Measurements from ENCODE around the gene IZUMO4. TPM values are rescaled to one million over a fixed set of nuclear protein-coding genes. Genes with fewer than 3 reads are reported as not detected.

Gene IZUMO4
- polyA plus RNA-seq, 2 donors: 6.4 to 16.0 TPM

DNA sequence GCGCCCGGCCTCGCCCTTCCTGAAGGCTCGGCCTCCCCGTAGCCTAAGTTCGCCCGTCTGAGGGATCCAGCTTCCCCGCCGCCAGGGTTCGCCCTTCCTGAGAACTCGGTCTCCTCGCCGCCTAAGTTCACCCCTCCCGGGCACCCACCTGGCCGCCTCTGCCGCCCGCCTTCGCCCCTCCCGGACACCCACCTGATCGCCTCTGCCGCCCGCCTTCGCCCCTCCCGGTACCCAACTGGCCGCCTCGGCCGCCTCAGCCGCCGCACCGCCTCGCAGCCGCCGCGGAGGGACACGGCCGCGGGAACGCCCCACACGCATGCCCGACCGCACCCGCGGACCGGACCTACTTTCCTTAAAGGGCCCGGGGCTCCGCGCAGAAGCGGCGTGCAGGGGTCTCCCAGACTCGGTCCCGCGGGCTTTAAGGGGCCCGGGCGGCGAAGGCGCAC, 658 bp upstream of the IZUMO4 start, which contains the start of gene MOB3A:
Gene MOB3A, minus strand, starts transcription at position 293 of the 446 bp plus-strand sequence. CDS start 17,766 bp downstream, outside the sequence.
- H3K4me1 ChIP-seq (ENCODE audit: control insufficient read depth in 2 of 2, insufficient read depth in 2 of 2, low read length in 1 of 2): peaks cover 4 to 14% of the 10 kb centered on the region in 2 donors
- WGBS, 2 donors: 1% methylated on average over 55 to 56 of the region's 56 CpGs

DNA sequence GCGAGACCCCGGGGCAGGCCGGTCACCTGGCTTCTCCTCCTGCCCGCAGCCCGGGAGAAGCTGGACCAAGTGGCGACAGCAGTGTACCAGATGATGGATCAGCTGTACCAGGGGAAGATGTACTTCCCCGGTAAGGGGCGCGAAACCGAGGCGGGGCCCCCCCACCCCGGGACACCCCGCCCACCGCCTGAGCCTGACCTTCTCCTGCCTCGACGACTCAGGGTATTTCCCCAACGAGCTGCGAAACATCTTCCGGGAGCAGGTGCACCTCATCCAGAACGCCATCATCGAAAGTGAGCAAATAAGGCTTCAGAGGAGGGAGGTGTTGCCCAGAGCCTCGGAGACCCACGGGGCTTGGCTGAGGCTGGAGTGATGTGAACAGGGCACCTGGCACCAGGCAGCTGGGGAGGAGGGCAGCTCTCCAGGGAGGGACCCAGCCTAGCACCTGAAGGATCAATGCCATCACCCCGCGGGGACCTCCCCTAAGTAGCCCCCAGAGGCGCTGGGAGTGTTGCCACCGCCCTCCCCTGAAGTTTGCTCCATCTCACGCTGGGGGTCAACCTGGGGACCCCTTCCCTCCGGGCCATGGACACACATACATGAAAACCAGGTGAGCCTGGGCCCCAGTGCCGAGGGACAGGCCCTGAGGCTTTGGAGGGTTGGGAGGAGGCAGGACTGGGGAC, 629 bp downstream of the IZUMO4 start:
- Histone ChIP-seq H3K27me3 (ENCODE audit: control insufficient read depth in 1 of 2, insufficient read depth in 2 of 2, low read length in 2 of 2) (no peaks in the 10 kb centered on the region), H3K27ac (ENCODE audit: low read depth in 2 of 2, low read length in 1 of 2) (peak overlapping the region; percentile 83 to 84), H3K36me3 (ENCODE audit: control insufficient read depth in 2 of 2, insufficient read depth in 2 of 2, low read length in 1 of 2) (peaks cover 20 to 25% of the 10 kb centered on the region in 2 donors), H3K4me3 (ENCODE audit: low read depth in 1 of 2, low read length in 2 of 2) (peak overlapping the region; percentile 22 to 44), H3K4me1 (ENCODE audit: control insufficient read depth in 2 of 2, insufficient read depth in 2 of 2, low read length in 1 of 2) (peaks cover 4 to 14% of the 10 kb centered on the region in 2 donors), H3K9me3 (ENCODE audit: control insufficient read depth in 2 of 2, insufficient read depth in 1 of 2, low read depth in 1 of 2, low read length in 1 of 2) (no peaks in the 10 kb centered on the region)
- 13 to 19% methylated on average over 30 of the region's 30 CpGs for WGBS, 2 donors

More for the DNA sequence above, 658 bp upstream of the IZUMO4 start, which contains the start of gene MOB3A:
- Histone ChIP-seq H3K27ac (ENCODE audit: low read depth in 2 of 2, low read length in 1 of 2) (peak within 1 kb of the TSS; percentile 95 to 99), H3K4me3 (ENCODE audit: low read depth in 1 of 2, low read length in 2 of 2) (peak within 1 kb of the TSS; percentile 49 to 85), H3K36me3 (ENCODE audit: control insufficient read depth in 2 of 2, insufficient read depth in 2 of 2, low read length in 1 of 2) (peaks cover 12 to 14% of the 10 kb centered on the region in 2 donors), H3K9me3 (ENCODE audit: control insufficient read depth in 2 of 2, insufficient read depth in 1 of 2, low read depth in 1 of 2, low read length in 1 of 2) (no peaks in the 10 kb centered on the region), H3K27me3 (ENCODE audit: control insufficient read depth in 1 of 2, insufficient read depth in 2 of 2, low read length in 2 of 2) (no peaks in the 10 kb centered on the region)

DNA sequence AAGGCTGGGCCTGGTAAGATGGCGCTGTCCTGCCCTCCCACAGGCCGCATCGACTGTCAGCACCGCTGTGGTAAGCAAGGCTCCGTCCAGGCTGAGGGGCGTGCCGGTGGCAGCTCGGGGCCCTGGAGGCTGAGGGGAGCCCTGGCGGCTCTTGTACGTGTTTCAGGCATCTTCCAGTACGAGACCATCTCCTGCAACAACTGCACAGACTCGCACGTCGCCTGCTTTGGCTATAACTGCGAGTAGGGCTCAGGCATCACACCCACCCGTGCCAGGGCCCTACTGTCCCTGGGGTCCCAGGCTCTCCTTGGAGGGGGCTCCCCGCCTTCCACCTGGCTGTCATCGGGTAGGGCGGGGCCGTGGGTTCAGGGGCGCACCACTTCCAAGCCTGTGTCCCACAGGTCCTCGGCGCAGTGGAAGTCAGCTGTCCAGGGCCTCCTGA, 1.2 kb downstream of the IZUMO4 start:
- Histone ChIP-seq H3K27ac (ENCODE audit: low read depth in 2 of 2, low read length in 1 of 2) (peak overlapping the region in 1 of 2 donors; percentile 83), H3K9me3 (ENCODE audit: control insufficient read depth in 2 of 2, insufficient read depth in 1 of 2, low read depth in 1 of 2, low read length in 1 of 2) (no peaks in the 10 kb centered on the region), H3K36me3 (ENCODE audit: control insufficient read depth in 2 of 2, insufficient read depth in 2 of 2, low read length in 1 of 2) (peaks cover 20 to 25% of the 10 kb centered on the region in 2 donors), H3K4me1 (ENCODE audit: control insufficient read depth in 2 of 2, insufficient read depth in 2 of 2, low read length in 1 of 2) (peaks cover 4 to 14% of the 10 kb centered on the region in 2 donors), H3K27me3 (ENCODE audit: control insufficient read depth in 1 of 2, insufficient read depth in 2 of 2, low read length in 2 of 2) (no peaks in the 10 kb centered on the region), H3K4me3 (ENCODE audit: low read depth in 1 of 2, low read length in 2 of 2) (peak overlapping the region in 1 of 2 donors; percentile 1)
- WGBS, 2 donors: 71 to 79% methylated on average over 21 to 23 of the region's 23 CpGs

DNA sequence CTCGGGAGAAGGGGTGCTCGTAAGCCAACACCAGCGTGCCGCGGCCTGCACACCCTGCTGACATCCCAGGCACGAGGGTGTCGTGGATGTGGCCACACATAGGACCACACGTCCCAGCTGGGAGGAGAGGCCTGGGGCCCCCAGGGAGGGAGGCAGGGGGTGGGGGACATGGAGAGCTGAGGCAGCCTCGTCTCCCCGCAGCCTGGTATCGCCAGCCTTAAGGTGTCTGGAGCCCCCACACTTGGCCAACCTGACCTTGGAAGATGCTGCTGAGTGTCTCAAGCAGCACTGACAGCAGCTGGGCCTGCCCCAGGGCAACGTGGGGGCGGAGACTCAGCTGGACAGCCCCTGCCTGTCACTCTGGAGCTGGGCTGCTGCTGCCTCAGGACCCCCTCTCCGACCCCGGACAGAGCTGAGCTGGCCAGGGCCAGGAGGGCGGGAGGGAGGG, 2.4 kb downstream of the IZUMO4 start:
- Histone ChIP-seq H3K27me3 (ENCODE audit: control insufficient read depth in 1 of 2, insufficient read depth in 2 of 2, low read length in 2 of 2) (no peaks in the 10 kb centered on the region), H3K27ac (ENCODE audit: low read depth in 2 of 2, low read length in 1 of 2) (no peak overlapping the region), H3K4me3 (ENCODE audit: low read depth in 1 of 2, low read length in 2 of 2) (no peak overlapping the region), H3K36me3 (ENCODE audit: control insufficient read depth in 2 of 2, insufficient read depth in 2 of 2, low read length in 1 of 2) (peaks cover 23 to 30% of the 10 kb centered on the region in 2 donors), H3K9me3 (ENCODE audit: control insufficient read depth in 2 of 2, insufficient read depth in 1 of 2, low read depth in 1 of 2, low read length in 1 of 2) (no peaks in the 10 kb centered on the region), H3K4me1 (ENCODE audit: control insufficient read depth in 2 of 2, insufficient read depth in 2 of 2, low read length in 1 of 2) (peaks cover 4 to 14% of the 10 kb centered on the region in 2 donors)
- WGBS, 2 donors: 73 to 74% methylated on average over 16 of the region's 16 CpGs

DNA sequence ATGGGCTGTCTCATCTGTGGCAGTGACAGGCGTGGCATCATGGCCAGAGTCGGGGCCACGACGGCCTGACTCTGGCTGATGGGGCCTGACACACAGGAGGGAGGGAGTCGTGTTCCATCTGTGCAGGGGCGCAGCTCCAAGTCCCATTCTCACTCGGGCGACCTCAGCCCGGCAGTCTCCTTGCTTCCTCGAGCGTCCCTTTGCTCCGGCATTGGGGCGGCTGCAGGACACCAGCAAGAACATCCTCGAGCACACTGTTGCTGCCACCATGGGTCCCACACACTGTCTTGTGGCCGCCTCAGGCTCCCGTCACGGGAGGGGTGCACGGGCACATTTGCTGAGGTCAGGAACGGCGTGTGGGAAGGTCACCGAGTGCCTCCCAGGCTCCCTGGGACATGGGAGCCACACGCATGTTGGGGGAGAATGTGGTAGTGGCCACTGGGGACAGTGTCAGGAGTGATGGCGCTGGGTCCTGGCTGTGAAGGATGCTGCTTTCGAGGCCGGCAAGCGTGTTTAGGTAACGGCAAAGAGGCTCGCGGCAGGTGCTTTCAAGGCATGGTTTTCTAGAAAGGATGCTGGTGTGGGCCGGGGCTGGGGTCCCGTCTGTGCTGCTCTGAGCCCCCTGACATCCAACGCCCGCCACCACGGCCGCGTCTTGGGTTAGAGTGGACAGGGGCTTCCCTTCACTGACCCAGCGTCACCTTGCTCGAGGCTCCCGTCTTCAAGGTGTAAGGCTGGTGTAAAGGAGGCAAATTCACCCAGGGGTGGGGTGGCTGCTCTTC, 3.4 kb downstream of the IZUMO4 start:
- H3K27me3 ChIP-seq (ENCODE audit: control insufficient read depth in 1 of 2, insufficient read depth in 2 of 2, low read length in 2 of 2): no peaks in the 10 kb centered on the region
- H3K27ac ChIP-seq (ENCODE audit: low read depth in 2 of 2, low read length in 1 of 2): no peak overlapping the region
- 90 to 92% methylated on average over 39 of the region's 39 CpGs for WGBS, 2 donors
- peaks cover 23 to 37% of the 10 kb centered on the region in 2 donors for H3K36me3 ChIP-seq (ENCODE audit: control insufficient read depth in 2 of 2, insufficient read depth in 2 of 2, low read length in 1 of 2)
- no peak overlapping the region for H3K4me3 ChIP-seq (ENCODE audit: low read depth in 1 of 2, low read length in 2 of 2)
- H3K4me1 ChIP-seq (ENCODE audit: control insufficient read depth in 2 of 2, insufficient read depth in 2 of 2, low read length in 1 of 2): peaks cover 3 to 13% of the 10 kb centered on the region in 2 donors
- no peaks in the 10 kb centered on the region for H3K9me3 ChIP-seq (ENCODE audit: control insufficient read depth in 2 of 2, insufficient read depth in 1 of 2, low read depth in 1 of 2, low read length in 1 of 2)

DNA sequence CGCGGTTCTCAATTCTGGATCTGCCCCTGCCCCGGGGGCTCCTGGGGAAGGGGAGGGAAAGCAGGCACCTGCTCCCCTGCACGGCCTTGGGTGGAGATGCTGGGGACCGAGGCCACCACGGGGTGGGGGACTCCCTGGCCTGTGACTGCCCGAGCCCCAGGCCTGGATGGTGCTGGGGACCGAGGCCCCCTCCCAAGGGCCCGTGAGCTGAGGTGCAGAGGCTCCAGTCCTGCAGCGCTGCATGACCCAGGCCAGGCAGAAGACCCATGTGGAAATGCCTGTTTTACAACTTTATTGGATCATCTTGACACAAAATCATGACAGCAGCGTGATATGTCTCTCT, 4.0 kb downstream of the IZUMO4 start:
- 86 to 89% methylated on average over 11 of the region's 11 CpGs for WGBS, 2 donors
- no peaks in the 10 kb centered on the region for H3K9me3 ChIP-seq (ENCODE audit: control insufficient read depth in 2 of 2, insufficient read depth in 1 of 2, low read depth in 1 of 2, low read length in 1 of 2)

DNA sequence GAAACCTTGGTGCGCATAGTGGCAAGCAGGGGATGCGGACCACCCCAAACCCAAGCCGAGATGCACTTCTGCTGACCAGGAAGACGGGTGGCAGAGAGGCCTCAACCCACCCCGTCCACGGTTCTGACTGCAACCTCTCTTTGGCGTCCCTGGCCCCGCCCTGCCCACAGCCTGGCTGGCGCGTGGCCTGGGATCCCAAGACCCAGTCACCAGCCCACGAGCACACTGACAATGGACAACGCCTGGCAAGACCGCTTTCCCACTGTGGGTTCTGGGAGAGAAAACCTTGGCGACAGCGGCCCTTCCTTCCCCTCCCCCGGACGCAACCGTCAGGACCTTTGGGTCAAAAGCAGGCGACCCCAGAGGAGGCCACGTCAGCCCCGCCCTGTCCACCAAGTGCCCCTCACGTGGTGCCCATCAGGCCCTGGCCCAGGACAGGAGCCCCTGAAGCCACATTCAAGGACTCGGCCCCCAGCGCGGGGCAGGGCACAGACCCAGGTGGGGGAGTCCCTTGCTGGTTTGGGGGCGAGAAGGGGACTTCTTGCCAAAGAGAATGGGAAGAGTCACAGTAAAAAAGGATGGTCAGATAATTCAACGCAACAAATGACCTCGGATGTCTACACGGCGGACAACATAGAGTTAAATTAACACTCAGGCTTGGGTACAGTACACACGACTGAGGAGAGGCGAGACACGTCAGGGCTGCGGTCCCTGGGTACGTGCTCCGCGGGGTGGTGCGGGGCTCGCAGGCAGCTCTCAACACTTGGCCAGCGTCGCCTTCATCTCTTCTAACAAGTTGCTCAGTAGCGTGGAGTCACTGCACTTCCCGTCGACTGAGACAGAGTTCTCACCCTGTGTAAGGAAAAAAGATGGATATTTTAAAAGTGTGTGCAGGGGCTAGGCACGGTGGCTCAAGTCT, 5.0 kb downstream of the IZUMO4 start:
- peaks cover 26 to 48% of the 10 kb centered on the region in 2 donors for H3K36me3 ChIP-seq (ENCODE audit: control insufficient read depth in 2 of 2, insufficient read depth in 2 of 2, low read length in 1 of 2)
- no peak overlapping the region for H3K4me3 ChIP-seq (ENCODE audit: low read depth in 1 of 2, low read length in 2 of 2)
- WGBS, 2 donors: 90% methylated on average over 45 of the region's 45 CpGs

More for the DNA sequence above, 4.0 kb downstream of the IZUMO4 start:
- H3K4me1 ChIP-seq (ENCODE audit: control insufficient read depth in 2 of 2, insufficient read depth in 2 of 2, low read length in 1 of 2): peaks cover 0 to 10% of the 10 kb centered on the region in 2 donors
- peaks cover 23 to 39% of the 10 kb centered on the region in 2 donors for H3K36me3 ChIP-seq (ENCODE audit: control insufficient read depth in 2 of 2, insufficient read depth in 2 of 2, low read length in 1 of 2)
- H3K27ac ChIP-seq (ENCODE audit: low read depth in 2 of 2, low read length in 1 of 2): no peak overlapping the region
- H3K27me3 ChIP-seq (ENCODE audit: control insufficient read depth in 1 of 2, insufficient read depth in 2 of 2, low read length in 2 of 2): no peaks in the 10 kb centered on the region
- H3K4me3 ChIP-seq (ENCODE audit: low read depth in 1 of 2, low read length in 2 of 2): no peak overlapping the region

DNA sequence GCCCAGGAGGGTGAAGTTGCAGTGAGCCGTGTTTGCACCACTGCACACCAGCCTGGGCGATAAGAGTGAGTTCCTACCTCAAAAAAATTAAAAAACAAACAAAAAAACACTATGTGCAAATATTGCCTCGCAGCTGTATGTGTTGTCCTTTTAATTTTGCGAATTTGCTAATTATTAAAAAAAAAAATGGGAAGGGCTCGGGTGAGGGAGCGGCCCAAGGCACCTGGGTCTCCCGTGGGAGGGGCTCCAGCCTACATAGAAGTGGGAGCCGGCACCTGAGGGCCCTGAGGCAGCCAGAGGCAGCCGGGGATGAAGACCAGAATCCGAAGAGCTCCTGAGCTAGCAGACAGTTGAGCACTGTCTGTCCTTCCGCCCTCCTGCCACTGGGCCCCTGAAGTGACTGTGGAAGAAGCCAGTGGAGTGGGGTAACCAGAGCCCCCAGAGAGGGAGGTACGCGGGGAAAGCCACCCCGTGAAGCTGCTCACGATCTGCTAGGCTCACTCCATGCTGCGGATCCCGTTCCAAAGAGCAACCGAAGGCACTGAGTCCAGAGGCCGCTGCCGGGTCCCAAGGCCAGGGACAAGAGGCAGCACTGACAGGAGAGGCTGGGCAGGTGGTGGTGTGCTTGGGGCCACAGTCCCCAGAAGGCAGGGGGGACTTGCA, 6.5 kb downstream of the IZUMO4 start:
- Histone ChIP-seq H3K4me1 (ENCODE audit: control insufficient read depth in 2 of 2, insufficient read depth in 2 of 2, low read length in 1 of 2) (no peaks in the 10 kb centered on the region), H3K27me3 (ENCODE audit: control insufficient read depth in 1 of 2, insufficient read depth in 2 of 2, low read length in 2 of 2) (no peaks in the 10 kb centered on the region), H3K27ac (ENCODE audit: low read depth in 2 of 2, low read length in 1 of 2) (no peak overlapping the region), H3K4me3 (ENCODE audit: low read depth in 1 of 2, low read length in 2 of 2) (no peak overlapping the region), H3K36me3 (ENCODE audit: control insufficient read depth in 2 of 2, insufficient read depth in 2 of 2, low read length in 1 of 2) (peaks cover 30 to 58% of the 10 kb centered on the region in 2 donors), H3K9me3 (ENCODE audit: control insufficient read depth in 2 of 2, insufficient read depth in 1 of 2, low read depth in 1 of 2, low read length in 1 of 2) (no peaks in the 10 kb centered on the region)
- WGBS, 2 donors: 82 to 86% methylated on average over 20 of the region's 20 CpGs

More for the DNA sequence above, 5.0 kb downstream of the IZUMO4 start:
- H3K27ac ChIP-seq (ENCODE audit: low read depth in 2 of 2, low read length in 1 of 2): no peak overlapping the region
- H3K4me1 ChIP-seq (ENCODE audit: control insufficient read depth in 2 of 2, insufficient read depth in 2 of 2, low read length in 1 of 2): peaks cover 0 to 10% of the 10 kb centered on the region in 2 donors
- no peaks in the 10 kb centered on the region for H3K27me3 ChIP-seq (ENCODE audit: control insufficient read depth in 1 of 2, insufficient read depth in 2 of 2, low read length in 2 of 2)
- H3K9me3 ChIP-seq (ENCODE audit: control insufficient read depth in 2 of 2, insufficient read depth in 1 of 2, low read depth in 1 of 2, low read length in 1 of 2): no peaks in the 10 kb centered on the region
